Measurements from ENCODE around the gene AK5.

AK5 gene

DNA sequence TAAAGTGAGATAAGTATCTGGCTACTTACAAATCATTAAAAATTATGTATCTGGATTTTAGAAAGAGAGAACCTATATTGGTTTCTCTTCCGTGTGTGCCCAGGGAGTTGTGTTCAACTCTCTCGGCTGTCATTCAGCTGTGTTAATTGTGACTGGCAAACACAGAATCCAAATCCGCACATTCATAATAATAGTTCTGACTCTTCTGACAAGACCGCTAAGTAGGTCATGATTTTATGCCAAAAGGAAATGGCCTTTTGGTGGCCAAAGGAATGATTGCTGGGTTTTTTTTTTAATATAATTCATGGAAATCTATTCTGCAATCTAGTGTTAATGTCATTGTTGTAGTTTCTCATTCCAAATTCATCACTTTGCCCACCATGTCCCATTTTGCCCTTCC lies 110.7 kb downstream of the AK5 start:
- Histone ChIP-seq H3K4me3 (ENCODE audit: insufficient read depth, low read length, poor library complexity, severe bottlenecking) (no peak overlapping the region), H2AFZ (ENCODE audit: low read depth, low read length, severe bottlenecking) (no peak overlapping the region), H3K27me3 (ENCODE audit: low read length) (no peaks in the 10 kb centered on the region), H3K36me3 (ENCODE audit: low read length) (no peaks in the 10 kb centered on the region), H4K20me1 (ENCODE audit: low read depth, low read length) (no peaks in the 10 kb centered on the region), H3K9me3 (ENCODE audit: insufficient read depth, low read length) (no peaks in the 10 kb centered on the region), H3K79me2 (ENCODE audit: insufficient read depth, low read length) (no peaks in the 10 kb centered on the region), H3K9ac (ENCODE audit: low read length) (no peak overlapping the region), H3K9me2 (replicated peaks; ENCODE audit: insufficient read depth, low read length) (no peaks in the 10 kb centered on the region), H3F3A (ENCODE audit: insufficient read depth) (no peaks in the 10 kb centered on the region), H3K4me2 (ENCODE audit: low read depth, low read length, poor library complexity, severe bottlenecking) (no peak overlapping the region), H3K27ac (ENCODE audit: low read depth, low read length) (no peak overlapping the region)
- TF ChIP-seq CTCF (IDR thresholded peaks at IDR 0.05; ENCODE audit: insufficient read depth, low read length, poor library complexity, severe bottlenecking), result no peak
- TF ChIP-seq EZH2phosphoT487 (conservative IDR thresholded peaks at IDR 0.05; ENCODE audit: low read length), result no peak

DNA sequence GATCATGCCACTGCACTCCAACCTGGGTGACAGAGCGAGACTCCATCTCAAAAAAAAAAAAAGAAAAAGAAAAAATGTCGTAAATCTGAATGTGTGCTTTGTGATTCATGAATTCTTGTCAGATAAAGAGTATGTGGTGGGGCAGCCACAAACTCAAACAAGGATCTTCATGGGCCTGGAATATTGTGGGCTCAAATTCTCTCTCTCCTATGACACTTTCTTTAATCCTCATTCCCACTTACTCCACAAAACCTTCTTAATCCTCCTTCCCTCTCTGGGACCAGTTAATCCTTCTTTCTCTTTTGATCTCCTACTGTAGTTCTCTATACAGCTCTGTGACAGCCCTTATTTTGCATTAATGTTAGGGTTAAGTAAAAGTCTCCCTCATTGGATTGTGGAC lies 112.3 kb downstream of the AK5 start:
- H2AFZ ChIP-seq (ENCODE audit: low read depth, low read length, severe bottlenecking), result no peak overlapping the region

GRCh38 chr1:77395051-77395450 lies 113.2 kb downstream of the AK5 start:
- H3F3A ChIP-seq (ENCODE audit: insufficient read depth), result no peaks in the 10 kb centered on the region
- H3K9ac ChIP-seq (ENCODE audit: low read length), result no peak overlapping the region
- no peak overlapping the region for H3K4me3 ChIP-seq (ENCODE audit: insufficient read depth, low read length, poor library complexity, severe bottlenecking)
- no peak overlapping the region for H3K27ac ChIP-seq (ENCODE audit: low read depth, low read length)
- H3K9me3 ChIP-seq (ENCODE audit: insufficient read depth, low read length), result no peaks in the 10 kb centered on the region
- no peaks in the 10 kb centered on the region for H3K27me3 ChIP-seq (ENCODE audit: low read length)
- H3K4me2 ChIP-seq (ENCODE audit: low read depth, low read length, poor library complexity, severe bottlenecking), result no peak overlapping the region
- H2AFZ ChIP-seq (ENCODE audit: low read depth, low read length, severe bottlenecking), result no peak overlapping the region
- TF ChIP-seq EZH2phosphoT487 (conservative IDR thresholded peaks at IDR 0.05; ENCODE audit: low read length), result no peak
- no peak for TF ChIP-seq CTCF (IDR thresholded peaks at IDR 0.05; ENCODE audit: insufficient read depth, low read length, poor library complexity, severe bottlenecking)
- H3K79me2 ChIP-seq (ENCODE audit: insufficient read depth, low read length), result no peaks in the 10 kb centered on the region
- no peaks in the 10 kb centered on the region for H3K36me3 ChIP-seq (ENCODE audit: low read length)
- no peaks in the 10 kb centered on the region for H3K9me2 ChIP-seq (replicated peaks; ENCODE audit: insufficient read depth, low read length)
- H4K20me1 ChIP-seq (ENCODE audit: low read depth, low read length), result no peaks in the 10 kb centered on the region

More for the DNA sequence above, 112.3 kb downstream of the AK5 start:
- no peak overlapping the region for H3K4me3 ChIP-seq (ENCODE audit: insufficient read depth, low read length, poor library complexity, severe bottlenecking)
- no peaks in the 10 kb centered on the region for H3K27me3 ChIP-seq (ENCODE audit: low read length)
- no peaks in the 10 kb centered on the region for H4K20me1 ChIP-seq (ENCODE audit: low read depth, low read length)
- H3K4me2 ChIP-seq (ENCODE audit: low read depth, low read length, poor library complexity, severe bottlenecking), result no peak overlapping the region
- H3F3A ChIP-seq (ENCODE audit: insufficient read depth), result no peaks in the 10 kb centered on the region
- H3K9me3 ChIP-seq (ENCODE audit: insufficient read depth, low read length), result no peaks in the 10 kb centered on the region
- H3K9me2 ChIP-seq (replicated peaks; ENCODE audit: insufficient read depth, low read length), result no peaks in the 10 kb centered on the region
- no peaks in the 10 kb centered on the region for H3K79me2 ChIP-seq (ENCODE audit: insufficient read depth, low read length)
- H3K27ac ChIP-seq (ENCODE audit: low read depth, low read length), result no peak overlapping the region
- no peak overlapping the region for H3K9ac ChIP-seq (ENCODE audit: low read length)
- no peaks in the 10 kb centered on the region for H3K36me3 ChIP-seq (ENCODE audit: low read length)
- no peak for TF ChIP-seq EZH2phosphoT487 (conservative IDR thresholded peaks at IDR 0.05; ENCODE audit: low read length)
- TF ChIP-seq CTCF (IDR thresholded peaks at IDR 0.05; ENCODE audit: insufficient read depth, low read length, poor library complexity, severe bottlenecking), result no peak
